Tracheal epithelial cell (primary cell): Measurements from ENCODE around the gene DHRS7C. TPM values are rescaled to one million over a fixed set of nuclear protein-coding genes. Genes with fewer than 3 reads are reported as not detected.

Source experiments
- total RNA-seq: library from RNA; depleted of rRNA; stranded (reverse); fragments of >200 nt; gene quantifications from 2 replicates; pipeline ENCODE4 v1.2.1, GENCODE V29; 2014

Gene DHRS7C, protein sequence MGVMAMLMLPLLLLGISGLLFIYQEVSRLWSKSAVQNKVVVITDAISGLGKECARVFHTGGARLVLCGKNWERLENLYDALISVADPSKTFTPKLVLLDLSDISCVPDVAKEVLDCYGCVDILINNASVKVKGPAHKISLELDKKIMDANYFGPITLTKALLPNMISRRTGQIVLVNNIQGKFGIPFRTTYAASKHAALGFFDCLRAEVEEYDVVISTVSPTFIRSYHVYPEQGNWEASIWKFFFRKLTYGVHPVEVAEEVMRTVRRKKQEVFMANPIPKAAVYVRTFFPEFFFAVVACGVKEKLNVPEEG
- total RNA-seq, result not detected in 2 replicates

DNA sequence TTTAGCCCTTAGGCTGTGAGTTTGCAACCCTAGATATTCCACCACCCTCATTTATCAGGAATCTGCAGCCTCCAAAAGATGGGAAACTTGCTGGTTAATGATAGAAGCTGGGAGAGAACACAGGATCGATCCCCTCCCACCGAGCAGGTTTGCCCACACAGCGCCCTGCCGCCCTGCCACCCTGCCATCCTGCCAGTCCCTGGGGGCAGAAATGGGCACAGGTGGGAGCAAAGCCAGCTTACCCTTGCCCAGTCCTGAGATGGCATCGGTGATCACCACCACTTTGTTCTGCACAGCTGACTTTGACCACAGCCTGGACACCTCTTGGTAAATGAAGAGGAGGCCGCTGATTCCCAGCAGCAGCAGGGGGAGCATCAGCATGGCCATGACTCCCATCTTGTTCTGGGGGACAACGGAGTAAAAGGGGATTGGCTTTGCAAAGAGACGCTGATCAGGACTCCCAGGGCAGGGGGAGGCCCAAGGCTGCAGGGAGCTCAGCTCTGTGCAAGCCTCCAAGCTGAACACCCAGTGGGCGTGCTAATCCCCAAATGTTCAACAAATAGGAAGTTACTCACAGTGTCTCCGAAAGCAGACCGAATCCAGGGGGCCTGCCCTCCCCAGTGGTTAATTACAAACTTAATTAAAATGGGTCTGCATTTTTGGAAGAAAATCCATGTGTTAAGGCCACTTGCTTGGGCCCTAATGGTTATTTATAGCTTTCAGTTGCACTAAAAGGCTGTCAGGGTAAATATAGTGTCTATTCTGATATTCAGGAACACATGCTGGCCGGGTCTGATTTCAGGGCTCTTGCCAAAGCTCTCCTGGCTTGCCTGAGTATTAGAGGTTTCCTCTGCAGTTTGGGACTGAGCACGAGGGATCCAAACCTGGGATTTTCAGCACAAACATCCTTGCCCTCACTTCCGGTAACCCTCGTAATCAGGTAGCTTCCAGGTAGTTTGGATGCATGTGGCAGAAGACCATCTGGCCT, at the start of gene DHRS7C:
DHRS7C (minus strand) TSS at position 704 of the 988 bp plus-strand sequence; CDS start at position 396, 308 bp downstream.

DNA sequence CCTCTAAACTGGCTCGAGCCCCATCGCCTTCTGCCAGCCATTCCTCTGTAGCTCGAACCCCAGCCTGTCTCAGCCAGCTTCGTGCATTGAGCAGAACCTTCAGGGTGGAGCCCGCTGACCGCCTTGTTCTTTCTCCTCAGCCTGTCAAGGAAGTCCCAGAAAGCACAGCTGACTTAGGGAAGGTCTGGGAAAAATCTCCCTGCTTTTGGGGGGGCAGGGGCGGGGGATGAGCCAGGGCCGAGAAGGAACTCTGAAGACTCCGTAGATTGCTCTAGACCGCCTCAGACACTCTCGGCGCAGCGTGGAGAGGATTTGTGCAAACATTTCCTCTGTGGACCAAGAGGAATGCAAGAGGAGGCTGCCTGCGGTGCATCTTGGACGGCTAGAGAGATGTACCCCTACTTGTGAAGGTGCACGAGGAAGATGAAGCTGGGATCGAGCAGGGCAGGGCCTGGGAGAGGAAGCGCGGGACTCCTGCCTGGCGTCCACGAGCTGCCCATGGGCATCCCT, 34.3 kb upstream of the DHRS7C start, which contains the start of gene GLP2R:
GLP2R (plus strand) TSS at position 284 of the 510 bp plus-strand sequence; CDS start at position 424, 140 bp downstream.

DNA sequence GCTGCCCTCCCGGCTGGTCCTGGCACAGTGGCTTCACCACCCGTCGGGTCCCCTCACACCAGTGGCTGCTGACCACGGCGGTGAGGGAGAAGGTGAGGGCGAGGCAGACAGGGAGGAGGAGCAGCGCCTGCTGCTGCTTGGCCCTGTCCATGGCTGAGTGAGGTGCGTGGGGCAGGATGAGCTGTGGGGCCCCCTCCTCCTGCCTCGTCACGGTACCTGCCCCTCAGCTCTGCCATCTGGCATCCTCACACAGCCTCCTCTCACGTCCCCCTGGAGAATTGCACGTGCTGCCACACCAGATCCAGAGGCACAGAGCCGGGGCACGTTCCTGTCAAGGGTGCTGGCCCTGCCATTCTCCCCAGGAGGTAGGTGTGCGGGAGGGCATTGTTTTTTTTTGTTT, 30.5 kb upstream of the DHRS7C start, which contains the start of gene GSG1L2:
GSG1L2 (minus strand) TSS at position 159 of the 400 bp plus-strand sequence; CDS start at position 151, 8 bp downstream.

Other genes starting within 250 kb of the DHRS7C start
- 91.4 and 112 TPM in 2 replicates for gene STX8, start 215.8 kb downstream of the DHRS7C start, total RNA-seq
- 0.24 and 0.43 TPM in 2 replicates for gene CFAP52, start 214.9 kb downstream of the DHRS7C start, total RNA-seq
- 11.1 and 17.6 TPM in 2 replicates for gene USP43, start 146.1 kb downstream of the DHRS7C start, total RNA-seq
- gene GSG1L2, start 30.5 kb upstream of the DHRS7C start, total RNA-seq, result not detected in 2 replicates
- under 0.01 TPM in 1 of 2 replicates, not detected in the other for gene GLP2R, start 34.3 kb upstream of the DHRS7C start, total RNA-seq
- gene RCVRN, start 113.7 kb upstream of the DHRS7C start, total RNA-seq, result under 0.01 TPM in 1 of 2 replicates, not detected in the other